Measurements from ENCODE around the gene FBXL15.

Gene FBXL15

DNA sequence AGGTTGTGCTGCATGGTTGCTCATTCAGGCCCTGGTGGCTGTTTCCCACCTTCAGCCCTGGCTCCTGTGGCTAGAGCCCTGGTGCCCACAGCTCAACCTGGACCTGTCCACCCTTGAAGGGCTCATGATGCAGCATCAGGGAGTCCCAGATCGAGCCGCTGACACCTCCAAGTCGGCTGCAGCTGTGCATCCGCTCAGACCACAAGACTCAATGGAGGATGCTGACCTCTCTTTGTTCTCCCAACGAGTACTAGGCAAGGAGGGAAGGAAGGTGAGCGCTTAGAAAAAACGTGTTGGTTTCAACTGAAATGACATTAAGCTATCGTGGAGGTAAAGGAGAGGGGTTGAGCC lies 40.2 kb downstream of the FBXL15 start:
- DNase-seq: no peak

DNA sequence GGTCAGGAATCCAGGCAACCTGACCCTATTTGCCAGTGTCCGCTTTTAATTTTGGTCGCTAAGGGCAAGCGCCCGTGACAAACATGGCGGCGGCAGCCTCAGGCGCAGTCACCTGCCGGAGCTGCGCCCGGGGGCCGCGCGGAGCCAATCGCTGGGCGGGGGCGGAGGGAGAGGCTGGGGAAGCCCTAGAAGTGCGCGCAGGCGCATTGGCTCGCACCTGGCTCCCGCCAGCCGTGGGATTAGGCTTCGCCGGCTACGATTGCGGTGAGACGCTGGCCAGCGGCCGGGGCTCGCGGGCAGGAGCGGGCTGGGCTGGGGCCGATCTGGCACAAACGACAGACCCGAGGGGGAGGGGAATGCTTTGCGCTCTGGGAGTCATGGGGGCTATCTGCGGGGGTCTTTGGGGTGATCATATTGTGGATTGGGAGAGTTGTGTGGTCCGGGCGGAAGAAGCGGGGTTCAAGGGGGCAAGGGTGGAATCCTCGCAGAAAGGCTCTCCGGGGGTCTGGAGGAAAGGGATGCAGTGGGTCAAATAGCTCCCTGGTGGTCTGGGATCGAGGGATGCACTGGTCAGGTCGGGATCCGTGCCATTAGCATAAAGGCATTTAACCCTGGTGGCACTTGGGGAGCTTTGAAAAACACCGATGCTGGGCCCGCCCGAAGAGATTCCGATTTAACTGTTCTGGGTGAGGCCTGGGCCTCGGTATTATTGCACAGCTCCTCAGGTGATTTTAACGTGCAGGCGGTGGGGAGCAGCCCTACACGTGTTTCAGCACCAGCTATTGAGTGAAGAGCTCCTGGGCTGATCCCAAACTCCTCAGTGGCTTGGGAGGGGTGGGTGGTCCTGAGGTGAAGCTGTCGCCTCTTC lies 40.8 kb downstream of the FBXL15 start:
- peak; percentile 89 for DNase-seq

GRCh38 chr10:102462512-102463054 lies 41.9 kb downstream of the FBXL15 start:
- DNase-seq: no peak

GRCh38 chr10:102463983-102464382 lies 43.3 kb downstream of the FBXL15 start:
- no peak for DNase-seq

GRCh38 chr10:102465466-102465865 lies 44.8 kb downstream of the FBXL15 start:
- no peak for DNase-seq

- DNase-seq: no peak
These were observed 46.7 kb downstream of the FBXL15 start for GRCh38 chr10:102467318-102467717.

GRCh38 chr10:102467971-102468438 lies 47.4 kb downstream of the FBXL15 start:
- DNase-seq: no peak

DNA sequence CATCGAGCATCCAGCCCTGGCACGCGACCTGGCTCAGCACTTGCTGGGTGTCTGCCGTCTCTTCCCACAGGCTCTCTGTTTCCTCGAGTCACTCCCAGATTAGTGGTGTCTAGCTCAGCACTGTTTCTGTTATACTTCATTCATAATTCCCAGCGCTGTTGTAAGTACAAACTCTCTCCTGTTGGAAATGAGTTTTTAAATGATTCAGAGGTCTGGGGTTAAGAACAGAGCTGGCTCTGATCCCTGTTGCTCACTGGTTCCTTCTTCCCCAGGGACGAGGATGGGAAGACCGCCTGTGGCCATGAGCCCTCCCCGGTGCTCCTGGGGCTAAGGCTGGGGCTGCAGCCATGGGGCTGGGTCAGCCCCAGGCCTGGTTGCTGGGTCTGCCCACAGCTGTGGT lies 48.0 kb downstream of the FBXL15 start:
- no peak for DNase-seq

- no peak for DNase-seq
These were observed 50.2 kb downstream of the FBXL15 start for GRCh38 chr10:102470579-102471546.

Data from activated CD4-positive, alpha-beta T cell treated with anti-CD3 and anti-CD28 coated beads for 1 hour (primary cell).